Activated naive CD4-positive, alpha-beta T cell treated with anti-CD3 and anti-CD28 coated beads for 36 hours (primary cell): Measurements from ENCODE around the gene GATAD1. TPM values are rescaled to one million over a fixed set of nuclear protein-coding genes. Genes with fewer than 3 reads are reported as not detected.
A peak's percentile ranks its signal among the peaks of the same experiment; 100 is the strongest.
"Not testable (repeated sequence)": the region's sequence is repeated elsewhere in the genome, so short reads cannot be mapped to it uniquely, and the experiment has no call there.

Experiments
- CTCF ChIA-PET: fragments of 350-600 bp; sonication (Branson Sonifier 250); formaldehyde crosslinking; loops from one replicate; lab custom pipeline; 2021; ENCODE audit warnings: antibody characterized with exemption; lab: Charles Lee
- DNase-seq: peaks from one replicate; pipeline ENCODE4 v3.0.0-alpha.2; 2020
- H3K27ac Mint-ChIP-seq: one replicate; pipeline ENCODE4 v1.8.0; 2021; ENCODE audit warnings: mild to moderate bottlenecking, mixed read lengths
- H3K27me3 Mint-ChIP-seq: one replicate; pipeline ENCODE4 v1.8.0; 2021; ENCODE audit warnings: low read depth, mixed read lengths
- H3K36me3 Mint-ChIP-seq: one replicate; pipeline ENCODE4 v1.8.0; 2021; ENCODE audit warnings: low read depth, mixed read lengths
- H3K4me1 Mint-ChIP-seq: one replicate; pipeline ENCODE4 v1.8.0; 2021; ENCODE audit warnings: low read depth, mixed read lengths
- H3K4me3 Mint-ChIP-seq: one replicate; pipeline ENCODE4 v1.8.0; 2021; ENCODE audit warnings: mild to moderate bottlenecking, moderate library complexity, mixed read lengths
- H3K9me3 Mint-ChIP-seq: one replicate; pipeline ENCODE4 v1.8.0; 2021; ENCODE audit warnings: mixed read lengths
- intact Hi-C: fragments of 100-400 bp; cut with micrococcal nuclease; formaldehyde crosslinking; loops from one replicate; pipeline ENCODE4 v1.15.1; 2023
- total RNA-seq, 2 experiments: library from RNA; stranded (reverse); gene quantifications; one replicate each; pipeline ENCODE4 v1.2.3, GENCODE V29; 2021

GATAD1 gene
- total RNA-seq, 2 experiments from 2014 or later, result 27.5 to 29.6 TPM

DNA sequence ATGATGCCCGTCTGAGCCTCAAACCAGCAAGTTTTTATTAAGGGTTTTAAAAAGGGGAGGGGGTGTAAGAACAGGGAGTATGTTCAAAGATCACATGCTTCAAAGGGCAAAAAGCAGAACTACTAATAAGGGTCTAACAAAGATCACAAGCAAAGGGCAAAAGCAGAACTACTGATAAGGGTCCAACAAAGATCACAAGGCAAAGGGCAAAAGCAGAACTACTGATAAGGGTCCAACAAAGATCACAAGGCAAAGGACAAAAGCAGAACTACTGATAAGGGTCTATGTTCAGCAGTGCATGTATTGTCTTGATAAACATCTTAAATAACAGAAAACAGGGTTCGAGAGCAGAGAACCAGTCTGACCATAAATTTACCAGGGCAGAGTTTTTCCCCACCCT lies 4.6 kb upstream of the GATAD1 start:
- H3K27me3 Mint-ChIP-seq, result not testable (repeated sequence)

DNA sequence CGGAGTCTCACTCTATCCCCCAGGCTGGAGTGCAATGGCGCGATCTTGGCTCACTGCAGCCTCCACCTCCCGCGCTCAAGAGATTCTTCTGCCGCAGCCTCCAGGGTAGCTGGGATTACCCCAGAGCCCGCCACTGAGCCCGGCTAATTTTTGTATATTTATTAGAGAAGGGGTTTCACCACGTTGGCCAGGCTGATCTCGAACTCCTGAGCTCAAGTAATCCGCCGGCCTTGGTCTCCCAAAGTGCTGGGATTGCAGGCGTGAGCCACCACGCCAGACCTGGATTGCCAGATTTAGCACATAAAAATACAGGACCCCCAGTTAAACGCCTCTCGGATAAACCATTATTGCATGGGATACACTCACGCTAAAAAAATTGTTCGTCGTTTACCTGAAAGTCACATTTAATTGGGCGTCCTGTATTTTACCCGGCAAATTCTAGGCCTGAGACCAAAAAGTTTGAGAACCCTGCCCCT lies 375 bp upstream of the GATAD1 start:
- H3K27ac Mint-ChIP-seq, result peak overlapping the region; percentile 80
- intact Hi-C loops, result loop anchor here (1.0 to 10.0 kb wide), 14 partner anchors 23 to 1358 kb away; partner anchors contain the start of genes ANKIB1, CYP51A1, FAM133B and FZD1

More for the DNA sequence above, 4.6 kb upstream of the GATAD1 start:
- H3K4me1 Mint-ChIP-seq, H3K9me3 Mint-ChIP-seq, H3K27ac Mint-ChIP-seq, DNase-seq, H3K4me3 Mint-ChIP-seq, H3K36me3 Mint-ChIP-seq, CTCF ChIA-PET: not testable (repeated sequence)
- intact Hi-C loops, result loop anchor here (10.0 kb wide), 2 partner anchors 798 to 1178 kb away; partner anchors contain the start of gene FZD1

DNA sequence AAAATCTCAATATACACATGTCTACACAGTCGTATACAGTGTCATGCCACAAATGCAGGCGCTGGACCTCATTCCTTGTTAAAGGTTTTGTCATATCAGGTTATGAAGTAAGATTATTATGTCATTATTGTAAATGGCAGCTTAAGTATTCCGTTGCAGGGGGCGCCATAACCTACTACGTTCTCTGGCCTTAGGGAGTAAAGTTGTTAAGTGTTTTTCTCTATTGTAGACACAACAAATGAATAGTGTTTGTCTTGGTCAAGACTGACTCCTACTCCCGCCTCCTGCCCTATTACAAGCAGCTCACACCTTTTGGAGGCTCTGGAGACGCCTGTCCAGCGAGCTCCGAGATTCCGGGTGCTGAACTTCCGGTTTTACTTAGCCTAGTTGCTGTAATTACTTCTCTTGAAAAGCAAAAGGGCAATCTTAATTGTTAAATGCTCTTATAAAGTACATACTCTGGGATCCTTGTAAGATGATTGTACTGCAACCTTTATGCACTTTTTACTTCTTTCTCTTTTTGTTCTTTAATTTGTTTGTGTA lies 994 bp downstream of the GATAD1 start:
- intact Hi-C loops, result loop anchor here (1.0 to 10.0 kb wide), 7 partner anchors 371 to 1183 kb away; partner anchors contain the start of genes AKAP9, FZD1, SAMD9 and VPS50
- Mint-ChIP-seq H3K36me3 (peaks cover 11% of the 10 kb centered on the region), H3K4me1 (peaks cover 12% of the 10 kb centered on the region), H3K27me3 (no peaks in the 10 kb centered on the region), H3K27ac (peak overlapping the region; percentile 84), H3K4me3 (peak overlapping the region; percentile 82), H3K9me3 (no peaks in the 10 kb centered on the region)
- CTCF ChIA-PET, result interaction anchor here (0.6 to 6.3 kb wide), 17 partner anchors 10 to 618 kb away, joined by 3 to 84 read pairs (median 5); partner anchors contain the start of genes AKAP9, ANKIB1, KRIT1 and LRRD1
- peak; percentile 70 for DNase-seq

More for the DNA sequence above, 375 bp upstream of the GATAD1 start:
- Mint-ChIP-seq H3K4me3 (peak overlapping the region; percentile 82), H3K4me1 (peaks cover 12% of the 10 kb centered on the region), H3K36me3 (peaks cover 11% of the 10 kb centered on the region), H3K27me3 (no peaks in the 10 kb centered on the region), H3K9me3 (no peaks in the 10 kb centered on the region)
- CTCF ChIA-PET, result interaction anchor here (0.6 to 6.3 kb wide), 23 partner anchors 9 to 1357 kb away, joined by 3 to 84 read pairs (median 4); partner anchors contain the start of genes AKAP9, ANKIB1, KRIT1 and LRRD1
- DNase-seq, result no peak

DNA sequence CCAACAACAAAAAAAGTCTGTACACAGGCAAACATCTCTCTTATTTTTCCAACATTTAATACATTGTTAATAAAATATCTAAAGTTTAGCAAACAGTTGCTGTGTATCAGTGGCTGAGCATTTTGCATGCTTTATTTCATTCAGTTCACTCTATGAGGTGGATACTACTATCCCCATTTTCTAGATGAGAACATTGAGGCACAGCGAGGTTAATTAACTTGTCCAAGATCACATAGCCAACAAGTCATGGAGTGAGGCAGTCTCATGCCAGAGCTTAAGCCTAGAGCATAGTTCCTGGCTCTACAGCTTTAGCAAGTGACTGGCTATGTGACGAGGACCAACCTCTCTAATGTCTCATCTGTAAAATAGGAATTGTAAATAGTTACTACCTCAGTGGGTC lies 4.4 kb downstream of the GATAD1 start:
- H3K9me3 Mint-ChIP-seq, result no peaks in the 10 kb centered on the region
- peaks cover 6% of the 10 kb centered on the region for H3K4me1 Mint-ChIP-seq
- intact Hi-C loops, result no loop called here
- H3K27ac Mint-ChIP-seq, result no peak overlapping the region
- peaks cover 22% of the 10 kb centered on the region for H3K36me3 Mint-ChIP-seq
- no peaks in the 10 kb centered on the region for H3K27me3 Mint-ChIP-seq
- no peak for DNase-seq
- CTCF ChIA-PET, result interaction anchor here (1.1 kb wide), 1 partner anchor 510 kb away, joined by 3 read pairs; no protein-coding TSS in a partner anchor
- H3K4me3 Mint-ChIP-seq, result no peak overlapping the region

DNA sequence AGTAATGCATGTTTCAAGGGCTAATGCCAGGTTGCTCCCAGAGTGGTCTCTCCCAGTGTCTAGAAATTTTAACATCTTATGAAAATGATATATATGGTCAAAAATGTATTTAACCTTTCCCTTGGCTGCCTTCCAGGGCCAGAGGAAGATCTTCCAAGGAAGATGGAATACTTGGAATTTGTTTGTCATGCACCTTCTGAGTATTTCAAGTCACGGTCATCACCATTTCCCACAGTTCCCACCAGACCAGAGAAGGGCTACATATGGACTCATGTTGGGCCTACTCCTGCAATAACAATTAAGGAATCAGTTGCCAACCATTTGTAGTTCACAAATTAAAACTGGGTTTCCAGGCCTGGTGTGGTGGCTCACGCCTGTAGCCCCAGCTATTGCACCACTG lies 9.0 kb downstream of the GATAD1 start:
- no peak for DNase-seq
- Mint-ChIP-seq H3K27me3 (no peaks in the 10 kb centered on the region), H3K4me1 (no peaks in the 10 kb centered on the region), H3K27ac (no peak overlapping the region), H3K4me3 (no peak overlapping the region), H3K9me3 (no peaks in the 10 kb centered on the region), H3K36me3 (peaks cover 12% of the 10 kb centered on the region)
- CTCF ChIA-PET, result no interaction called here
- intact Hi-C loops, result no loop called here

DNA sequence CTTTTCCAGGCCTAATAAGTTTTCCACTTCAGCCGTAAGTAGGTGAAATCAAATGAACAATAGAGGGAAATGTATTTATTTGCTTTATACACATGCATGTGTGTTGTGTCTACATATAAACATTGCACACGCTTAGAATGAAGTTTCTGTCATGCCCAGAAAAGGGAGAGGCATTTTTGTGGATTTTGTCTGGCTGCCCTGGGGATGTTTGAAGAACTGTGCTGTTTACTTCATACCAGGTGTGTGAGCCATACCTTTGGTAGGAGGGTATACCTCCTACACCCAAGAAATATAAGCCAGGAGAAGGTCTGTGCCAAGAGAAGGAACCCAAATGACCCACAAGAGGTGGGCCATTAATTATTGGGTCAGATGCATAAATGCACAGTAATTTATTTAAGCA lies 12.8 kb downstream of the GATAD1 start:
- H3K4me3 Mint-ChIP-seq, result no peak overlapping the region
- CTCF ChIA-PET, result interaction anchor here (0.6 to 5.8 kb wide), 8 partner anchors 10 to 284 kb away, joined by 4 to 43 read pairs (median 6); partner anchors contain the start of gene GATAD1
- no peak for DNase-seq
- no peak overlapping the region for H3K27ac Mint-ChIP-seq
- H3K9me3 Mint-ChIP-seq, result no peaks in the 10 kb centered on the region
- no peaks in the 10 kb centered on the region for H3K27me3 Mint-ChIP-seq
- H3K36me3 Mint-ChIP-seq, result peaks cover 9% of the 10 kb centered on the region
- intact Hi-C loops, result loop anchor here (5.0 kb wide), 2 partner anchors 578 to 1378 kb away; partner anchors contain the start of gene MTERF1
- H3K4me1 Mint-ChIP-seq, result no peaks in the 10 kb centered on the region

DNA sequence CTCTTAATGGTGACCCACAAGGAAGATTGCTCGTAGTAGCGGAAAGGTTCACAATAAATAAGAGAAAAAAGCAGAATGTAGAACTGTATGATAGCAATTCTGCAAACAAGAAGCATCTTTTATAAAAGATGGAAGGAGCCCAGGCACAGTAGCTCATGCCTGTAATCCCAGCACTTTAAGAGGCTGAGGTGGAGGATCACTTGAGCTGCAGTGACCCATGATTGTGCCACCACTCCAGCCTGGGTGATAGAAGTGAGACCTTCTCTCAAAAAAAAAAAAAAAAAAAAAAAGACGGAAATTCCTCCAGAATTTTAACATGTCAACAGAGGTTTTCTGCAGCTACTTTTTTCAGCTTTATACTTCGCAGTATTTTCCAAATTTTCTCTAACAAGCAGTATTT lies 13.2 kb downstream of the GATAD1 start:
- Mint-ChIP-seq H3K27me3 (no peaks in the 10 kb centered on the region), H3K4me1 (no peaks in the 10 kb centered on the region), H3K9me3 (no peaks in the 10 kb centered on the region), H3K27ac (no peak overlapping the region), H3K36me3 (peaks cover 9% of the 10 kb centered on the region), H3K4me3 (no peak overlapping the region)
- CTCF ChIA-PET, result interaction anchor here (0.5 to 5.8 kb wide), 14 partner anchors 8 to 307 kb away, joined by 3 to 43 read pairs (median 4); partner anchors contain the start of gene GATAD1
- DNase-seq, result no peak
- intact Hi-C loops, result loop anchor here (5.0 kb wide), 2 partner anchors 578 to 1378 kb away; partner anchors contain the start of gene MTERF1

DNA sequence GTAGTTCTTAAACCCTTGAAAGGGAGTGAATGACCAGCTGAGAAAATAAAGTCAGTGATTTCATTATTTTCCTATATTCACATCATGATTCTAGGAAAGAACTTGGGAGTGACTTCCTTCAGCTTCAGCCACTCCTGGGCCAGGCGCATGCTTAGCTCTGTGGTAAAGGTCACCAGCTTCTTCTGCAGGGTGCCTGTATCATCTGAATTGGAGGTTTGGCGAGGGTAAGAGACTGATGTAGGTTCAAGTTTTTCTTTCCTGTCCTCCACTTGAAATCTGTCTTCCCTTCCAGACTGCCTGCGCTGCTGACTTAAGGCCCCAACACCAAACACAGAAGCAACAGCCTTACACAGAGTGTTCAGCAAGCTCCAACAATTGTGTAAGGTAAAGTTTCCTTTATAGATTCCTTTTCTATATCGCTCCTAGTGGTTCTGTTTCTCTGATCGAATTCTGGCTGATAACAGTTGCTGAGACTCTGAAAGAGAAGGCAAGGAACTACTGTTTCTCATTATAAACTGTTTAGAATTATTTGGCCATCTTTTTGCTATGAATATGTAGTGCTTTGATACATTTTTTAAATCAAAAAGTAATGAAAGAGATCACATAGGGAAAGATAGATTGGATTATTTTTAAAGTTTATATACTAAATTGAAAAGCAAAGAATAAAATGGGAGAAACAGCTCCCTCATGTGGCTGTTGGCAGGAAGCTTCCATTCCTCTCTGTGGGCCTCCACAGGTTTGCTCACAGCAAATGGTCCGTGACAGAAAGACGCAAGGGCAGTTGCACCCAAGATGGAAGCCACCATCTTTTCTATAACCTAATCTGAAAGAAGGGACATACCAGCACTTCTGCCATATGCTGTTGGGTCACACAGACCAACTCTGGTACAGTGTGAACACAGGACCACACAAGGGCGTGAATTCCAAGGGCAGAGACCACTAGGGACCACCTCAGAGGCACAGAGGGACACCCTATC lies 14.0 kb downstream of the GATAD1 start:
- H3K27me3 Mint-ChIP-seq, result no peaks in the 10 kb centered on the region
- DNase-seq, result peak; percentile 53
- H3K36me3 Mint-ChIP-seq, result peaks cover 4% of the 10 kb centered on the region
- no peaks in the 10 kb centered on the region for H3K9me3 Mint-ChIP-seq
- H3K4me1 Mint-ChIP-seq, result no peaks in the 10 kb centered on the region
- H3K4me3 Mint-ChIP-seq, result no peak overlapping the region
- intact Hi-C loops, result loop anchor here (1.0 to 5.0 kb wide), 5 partner anchors 37 to 1379 kb away; partner anchors contain the start of genes LRRD1 and MTERF1
- no peak overlapping the region for H3K27ac Mint-ChIP-seq
- CTCF ChIA-PET, result interaction anchor here (0.5 to 5.8 kb wide), 20 partner anchors 8 to 1833 kb away, joined by 3 to 43 read pairs (median 4); partner anchors contain the start of gene GATAD1

DNA sequence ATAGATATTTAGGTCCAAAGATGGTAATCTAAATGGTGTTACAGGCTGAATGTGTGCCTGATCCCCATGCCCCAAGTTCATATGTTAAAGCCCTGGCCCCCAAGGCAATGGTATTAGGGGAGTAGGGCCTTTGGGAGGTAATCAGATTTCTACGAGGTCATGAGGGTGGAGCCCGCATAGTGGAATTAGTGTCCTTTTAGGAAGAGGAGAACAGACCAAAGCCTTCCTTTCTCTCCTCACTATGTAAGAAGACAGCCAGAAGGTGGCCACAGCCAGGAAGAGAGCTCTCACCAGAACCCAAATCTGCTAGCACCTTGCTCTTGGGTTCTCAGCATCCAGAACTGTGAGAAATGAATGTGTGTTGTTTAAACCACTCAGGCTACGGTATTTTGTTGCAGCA lies 15.3 kb downstream of the GATAD1 start:
- H3K9me3 Mint-ChIP-seq, result no peaks in the 10 kb centered on the region
- DNase-seq, result no peak
- no peaks in the 10 kb centered on the region for H3K4me1 Mint-ChIP-seq
- intact Hi-C loops, result loop anchor here (5.0 kb wide), 2 partner anchors 580 to 1380 kb away; partner anchors contain the start of gene MTERF1
- H3K4me3 Mint-ChIP-seq, result no peak overlapping the region
- H3K27me3 Mint-ChIP-seq, result no peaks in the 10 kb centered on the region
- H3K27ac Mint-ChIP-seq, result no peak overlapping the region
- peaks cover 1% of the 10 kb centered on the region for H3K36me3 Mint-ChIP-seq
- CTCF ChIA-PET, result interaction anchor here (5.8 kb wide), 1 partner anchor 15 kb away, joined by 43 read pairs; the partner anchor contains the start of gene GATAD1

DNA sequence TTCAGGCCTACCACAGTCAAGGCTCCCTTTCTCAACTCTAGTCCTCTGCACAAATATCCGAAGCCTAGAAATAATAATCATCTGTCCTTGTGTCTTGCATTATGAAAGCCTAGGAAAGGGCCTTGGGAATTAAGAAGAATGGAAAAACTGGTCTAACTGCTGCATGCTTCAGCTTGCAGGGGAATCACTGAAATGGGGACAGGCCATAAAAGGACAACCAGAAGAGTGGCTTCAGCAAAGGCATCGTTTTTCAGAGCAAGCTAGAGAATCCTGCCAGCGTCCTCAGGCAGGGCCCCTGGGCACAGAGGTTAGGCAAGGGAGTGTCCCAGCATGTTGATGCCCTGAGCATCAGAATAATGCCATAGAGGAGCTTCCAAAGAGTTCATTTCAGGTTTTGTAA lies 17.2 kb downstream of the GATAD1 start:
- intact Hi-C loops, result loop anchor here (5.0 kb wide), 2 partner anchors 582 to 1382 kb away; partner anchors contain the start of gene MTERF1
- Mint-ChIP-seq H3K27ac (no peak overlapping the region), H3K4me1 (no peaks in the 10 kb centered on the region)

DNA sequence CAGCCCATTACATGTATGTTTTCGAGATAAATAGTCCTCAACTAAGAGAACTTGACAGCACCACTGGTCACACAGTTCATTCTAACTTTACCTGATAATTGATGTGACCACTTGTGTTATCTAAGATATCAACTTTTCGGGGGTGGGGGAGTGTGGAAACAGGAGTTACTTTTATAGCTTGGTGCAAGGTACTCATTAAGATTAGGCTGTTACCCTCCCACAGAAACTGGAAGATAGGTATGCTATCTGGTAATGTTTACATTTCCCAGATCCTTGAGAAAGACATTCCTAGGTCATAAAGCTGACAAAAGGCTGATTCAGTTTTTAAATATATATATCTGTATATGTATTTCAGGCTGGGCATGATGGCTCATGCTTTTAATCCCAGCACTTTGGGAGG lies 19.4 kb downstream of the GATAD1 start:
- CTCF ChIA-PET, result no interaction called here
- intact Hi-C loops, result no loop called here
- no peak for DNase-seq
- H3K9me3 Mint-ChIP-seq, result peaks cover 8% of the 10 kb centered on the region
- H3K27me3 Mint-ChIP-seq, result no peaks in the 10 kb centered on the region
- no peaks in the 10 kb centered on the region for H3K4me1 Mint-ChIP-seq
- H3K36me3 Mint-ChIP-seq, result peaks cover 11% of the 10 kb centered on the region
- H3K4me3 Mint-ChIP-seq, result no peak overlapping the region
- H3K27ac Mint-ChIP-seq, result no peak overlapping the region

More for the DNA sequence above, 17.2 kb downstream of the GATAD1 start:
- DNase-seq, result no peak
- H3K4me3 Mint-ChIP-seq, result no peak overlapping the region
- no peaks in the 10 kb centered on the region for H3K27me3 Mint-ChIP-seq
- peaks cover 8% of the 10 kb centered on the region for H3K9me3 Mint-ChIP-seq
- CTCF ChIA-PET, result no interaction called here
- H3K36me3 Mint-ChIP-seq, result peaks cover 10% of the 10 kb centered on the region
